A549 (cell line): ENCODE results near the gene TMEM143. TPM values are rescaled to one million over a fixed set of nuclear protein-coding genes. Genes with fewer than 3 reads are reported as not detected.

Source experiments
- ATAC-seq, 2 experiments: fragments of 200-7000 bp in 1 of 2; fragments of >200 bp in 1 of 2; cut with Nextera tagmentation in 1 of 2; cut with Tn5 transposase in 1 of 2; 3 replicates each; pipeline versions ENCODE4 v1.8.0 to v1.9.1; 2018 to 2020; ENCODE audit warnings: mild to moderate bottlenecking in 1 of 2, moderate library complexity in 1 of 2
- CTCF ChIA-PET: fragments of 300-600 bp; sonication (Branson Sonifier 250); formaldehyde crosslinking; extraction: SDS; loops from one replicate; lab custom pipeline; 2021; ENCODE audit warnings: antibody characterized with exemption, inconsistent platforms; lab: Yijun Ruan, JAX
- POLR2A ChIA-PET: fragments of 350-600 bp; formaldehyde crosslinking; extraction: SDS; loops from one replicate; lab custom pipeline; 2021; ENCODE audit warnings: antibody characterized with exemption, inconsistent platforms; lab: Yijun Ruan, JAX
- DNase-seq, 2 experiments: peaks; one replicate each; pipeline versions ENCODE4 v3.0.0 to v3.0.0-alpha.2; 2011 to 2016; ENCODE audit warnings: low read depth in 1 of 2, low spot score in 1 of 2
- FAIRE-seq: peaks from 2 replicates; lab custom pipeline; 2011; peaks lifted over from hg19 to GRCh38; lab: Jason Lieb, UNC
- H3K27ac ChIP-seq, 2 experiments: fragments of >200 bp; sonication (Bioruptor Twin); formaldehyde crosslinking; 3 replicates each; pipeline ENCODE4 v1.5.1; 2016 to 2017
- H3K4me1 ChIP-seq: fragments of >200 bp; sonication (Bioruptor Twin); formaldehyde crosslinking; 3 replicates; pipeline ENCODE4 v1.6.1; 2016
- H3K4me2 ChIP-seq: fragments of >200 bp; sonication (Bioruptor Twin); formaldehyde crosslinking; 3 replicates; pipeline ENCODE4 v1.6.1; 2016
- H3K4me3 ChIP-seq: fragments of >200 bp; sonication (Bioruptor Twin); formaldehyde crosslinking; 3 replicates; pipeline ENCODE4 v1.5.1; 2016
- H3K9me3 ChIP-seq: fragments of >200 bp; sonication (Bioruptor Twin); formaldehyde crosslinking; 3 replicates; pipeline ENCODE4 v1.6.1; 2016
- CBX8 ChIP-seq: fragments of 200-600 bp; sonication (generic); IDR thresholded peaks from 2 replicates; pipeline ENCODE4 v1.6.1; 2016
- E2F6 ChIP-seq: IDR thresholded peaks from 2 replicates; pipeline ENCODE4 v1.6.1; 2012; ENCODE audit warnings: low read depth, borderline replicate concordance
- EHMT2 ChIP-seq: fragments of 200-600 bp; sonication (generic); IDR thresholded peaks from 2 replicates; pipeline ENCODE4 v1.6.1; 2016; ENCODE audit warnings: antibody characterized with exemption, low read depth, mild to moderate bottlenecking, moderate library complexity
- EP300 ChIP-seq, 2 experiments: fragments of >200 bp; sonication (Bioruptor Twin); formaldehyde crosslinking; IDR thresholded peaks; 2 replicates in 1 of 2; 3 replicates in 1 of 2; pipeline ENCODE4 v1.6.1; 2016 to 2017
- FOSL2 ChIP-seq, 2 experiments: fragments of 450-650 bp in 1 of 2; fragments of >200 bp in 1 of 2; sonication (Bioruptor Twin) in 1 of 2; formaldehyde crosslinking; IDR thresholded peaks; 2 replicates each; pipeline versions ENCODE4 v1.5.0 to v1.6.1; 2016 to 2020; ENCODE audit warnings: mild to moderate bottlenecking in 1 of 2, moderate library complexity in 1 of 2
- FOXS1 ChIP-seq: fragments of 250-450 bp; sonication (Bioruptor Pico); IDR thresholded peaks from 2 replicates; pipeline ENCODE4 v1.5.0; 2020; ENCODE audit warnings: mild to moderate bottlenecking, moderate library complexity
- GATA3 ChIP-seq: IDR thresholded peaks from 2 replicates; pipeline ENCODE4 v1.6.1; 2012; ENCODE audit warnings: borderline replicate concordance
- HES2 ChIP-seq: fragments of >200 bp; sonication (Bioruptor Twin); formaldehyde crosslinking; IDR thresholded peaks from 2 replicates; pipeline ENCODE4 v1.6.1; 2016
- HOXB13 ChIP-seq: fragments of 250-450 bp; sonication (Bioruptor Pico); IDR thresholded peaks from 2 replicates; pipeline ENCODE4 v1.5.0; 2020; ENCODE audit warnings: low read depth, mild to moderate bottlenecking, moderate library complexity
- HOXB5 ChIP-seq: fragments of 250-450 bp; sonication (Bioruptor Pico); IDR thresholded peaks from 2 replicates; pipeline ENCODE4 v1.5.0; 2020; ENCODE audit warnings: mild to moderate bottlenecking, moderate library complexity
- JUN ChIP-seq, 2 experiments: fragments of >200 bp; sonication (Bioruptor Twin); formaldehyde crosslinking; IDR thresholded peaks; 2 replicates in 1 of 2; 3 replicates in 1 of 2; pipeline ENCODE4 v1.6.1; 2016 to 2017
- KDM5A ChIP-seq: fragments of 200-600 bp; sonication (generic); IDR thresholded peaks from 2 replicates; pipeline ENCODE4 v1.6.1; 2016; ENCODE audit warnings: antibody characterized with exemption, mild to moderate bottlenecking
- MAX ChIP-seq: IDR thresholded peaks from 2 replicates; pipeline ENCODE4 v1.6.1; 2012
- MAZ ChIP-seq: fragments of 150-350 bp; IDR thresholded peaks from 2 replicates; pipeline ENCODE4 v1.6.1; 2014; ENCODE audit warnings: antibody characterized with exemption, low read depth, low read length, borderline replicate concordance
- NPAS2 ChIP-seq: fragments of 250-450 bp; sonication (Bioruptor Pico); IDR thresholded peaks from 2 replicates; pipeline ENCODE4 v1.8.0; 2022; ENCODE audit warnings: mild to moderate bottlenecking, moderate library complexity, borderline replicate concordance
- PBX3 ChIP-seq: IDR thresholded peaks from 2 replicates; pipeline ENCODE4 v1.6.1; 2012
- POLR2A ChIP-seq: IDR thresholded peaks from 2 replicates; pipeline ENCODE4 v1.6.1; 2012; ENCODE audit warnings: mild to moderate bottlenecking, low read length
- POLR2AphosphoS2 ChIP-seq: conservative IDR thresholded peaks from 2 replicates; pipeline ENCODE4 v1.6.1; 2012; ENCODE audit warnings: low read length, improper control_type of control experiment, inconsistent platforms
- RAD21 ChIP-seq, 2 experiments: fragments of >200 bp in 1 of 2; sonication (Bioruptor Twin) in 1 of 2; formaldehyde crosslinking in 1 of 2; IDR thresholded peaks in 1 of 2; conservative IDR thresholded peaks in 1 of 2; 2 replicates in 1 of 2; 3 replicates in 1 of 2; pipeline ENCODE4 v1.6.1; 2012 to 2018; ENCODE audit warnings: inconsistent platforms in 1 of 2
- ZC3H11A ChIP-seq: fragments of 450-650 bp; IDR thresholded peaks from 2 replicates; pipeline ENCODE4 v1.6.1; 2014; ENCODE audit warnings: antibody characterized with exemption, mild to moderate bottlenecking
- WGBS: methylation state at CpG from one replicate; pipeline ENCODE4 v1.1.6; 2017; ENCODE audit errors: missing lambda C conversion rate; 5-methylcytosine and 5-hydroxymethylcytosine counted together
- polyA plus RNA-seq, 4 experiments: library from polyadenylated mRNA; depleted of rRNA in 3 of 4; stranded (reverse); fragments of >200 nt; fragmentation: RNase III in 1 of 4; extraction: RNeasy Plus Mini Kit Qiagen cat#74134 plus additional on column Dnase treatment in 1 of 4; gene quantifications; 2 replicates in 3 of 4; 3 replicates in 1 of 4; pipeline ENCODE4 v1.2.3, GENCODE V29; 2011 to 2017

The TMEM143 gene
- polyA plus RNA-seq, 2 of the 4 experiments (the other 2 are of a cell fraction) = 6.4 to 7.4 TPM

GRCh38 chr19:48394331-48395169 lies 30.8 kb upstream of the TMEM143 start:
- POLR2A ChIA-PET = interaction anchor here (0.6 to 1.7 kb wide), 3 partner anchors 31 to 51 kb away, joined by 5 to 13 read pairs (median 7); partner anchors contain the start of genes SYNGR4 and TMEM143
- peaks cover 71% of the 10 kb centered on the region for H3K4me1 ChIP-seq
- no peaks in the 10 kb centered on the region for H3K9me3 ChIP-seq
- peak in 1 of 2 experiments; percentile 16; a peak in 3 of 6 replicates for ATAC-seq
- 0 out of 2 replicates have a peak, but pooled peaks have one; percentile 9 for TF ChIP-seq GATA3
- TF ChIP-seq RAD21 (conservative IDR thresholded peaks at IDR 0.05 in 1 of 2, IDR thresholded peaks at IDR 0.05 in 1 of 2) = no peak
- TF ChIP-seq JUN (IDR thresholded peaks at IDR 0.05) = peak in 1 of 2 experiments; percentile 29; a peak in 1 of 5 replicates
- peak; percentile 33; the same call in 1 of the 2 replicates for TF ChIP-seq PBX3
- no peak for TF ChIP-seq FOSL2 (IDR thresholded peaks at IDR 0.05)
- no peak for TF ChIP-seq FOSL2 (CRISPR knock-in tag; IDR thresholded peaks at IDR 0.05)
- DNase-seq = peak in 1 of 2 experiments; percentile 59
- H3K27ac ChIP-seq = peak overlapping the region; percentile 68 to 95
- WGBS = 21% methylated on average over 26 of the region's 38 CpGs
- H3K4me3 ChIP-seq = peak overlapping the region; percentile 45
- CTCF ChIA-PET = interaction anchor here (0.6 to 3.5 kb wide), 12 partner anchors 12 to 214 kb away, joined by 3 to 15 read pairs (median 4); partner anchors contain the start of gene GRWD1
- FAIRE-seq = no peak
- peak overlapping the region; percentile 97 for H3K4me2 ChIP-seq

GRCh38 chr19:48393559-48394330 lies 30.0 kb upstream of the TMEM143 start, which contains the start of gene GRIN2D:
TSS of gene GRIN2D (plus strand) at chr19:48393668. CDS start at chr19:48398393, 4,725 bp downstream.
- TF ChIP-seq MAX = peak; percentile 43
- TF ChIP-seq POLR2A = peak; percentile 18; the same call in 1 of the 2 replicates
- TF ChIP-seq POLR2AphosphoS2 = no peak; the same call in 1 of the 2 replicates
- peak; percentile 48; the same call in 1 of the 2 replicates for TF ChIP-seq PBX3
- TF ChIP-seq GATA3 = 0 out of 2 replicates have a peak, but pooled peaks have one; percentile 2
- peak in 1 of 2 experiments; percentile 24; a peak in 1 of 5 replicates for TF ChIP-seq RAD21 (conservative IDR thresholded peaks at IDR 0.05 in 1 of 2, IDR thresholded peaks at IDR 0.05 in 1 of 2)
- ChIA-PET CTCF (interaction anchor here (0.6 to 3.5 kb wide), 13 partner anchors 9 to 215 kb away, joined by 3 to 15 read pairs (median 4); partner anchors contain the start of genes GRWD1, SYNGR4 and TMEM143), POLR2A (interaction anchor here (0.6 to 1.7 kb wide), 4 partner anchors 30 to 113 kb away, joined by 3 to 13 read pairs (median 6); partner anchors contain the start of genes SYNGR4 and TMEM143)
- DNase-seq = peak in 1 of 2 experiments; percentile 68
- peak within 1 kb of the TSS; percentile 68 to 95 for H3K27ac ChIP-seq
- H3K4me1 ChIP-seq = peaks cover 68% of the 10 kb centered on the region
- peak; percentile 19 to 33; a peak in 3 of 6 replicates for ATAC-seq
- 7% methylated on average over 24 of the region's 40 CpGs for WGBS
- FAIRE-seq = no peak
- H3K4me3 ChIP-seq = peak within 1 kb of the TSS; percentile 45
- no peaks in the 10 kb centered on the region for H3K9me3 ChIP-seq
- H3K4me2 ChIP-seq = peak within 1 kb of the TSS; percentile 97

- ChIA-PET CTCF (interaction anchor here (1.0 to 3.5 kb wide), 11 partner anchors 10 to 216 kb away, joined by 3 to 15 read pairs (median 4); partner anchors contain the start of genes SYNGR4 and TMEM143), POLR2A (interaction anchor here (1.5 to 1.7 kb wide), 2 partner anchors 30 to 52 kb away, joined by 5 to 13 read pairs; partner anchors contain the start of genes SYNGR4 and TMEM143)
- FAIRE-seq = no peak
- Histone ChIP-seq H3K4me3 (peak overlapping the region; percentile 45), H3K27ac (peak overlapping the region; percentile 68 to 95), H3K4me1 (peaks cover 68% of the 10 kb centered on the region), H3K9me3 (no peaks in the 10 kb centered on the region), H3K4me2 (peak overlapping the region; percentile 97)
- TF ChIP-seq EP300 (IDR thresholded peaks at IDR 0.05) = no peak
- no peak for TF ChIP-seq ZC3H11A
- no peak for TF ChIP-seq FOXS1
- TF ChIP-seq HOXB13 (CRISPR knock-in tag) = no peak
- no peak for TF ChIP-seq HES2
- TF ChIP-seq NPAS2 (CRISPR knock-in tag) = no peak
- TF ChIP-seq KDM5A = no peak
- no peak for TF ChIP-seq PBX3
- no peak for TF ChIP-seq CBX8
- no peak for TF ChIP-seq MAX
- TF ChIP-seq EHMT2 = no peak
- TF ChIP-seq E2F6 = no peak
- TF ChIP-seq MAZ = no peak
- no peak for TF ChIP-seq HOXB5 (CRISPR knock-in tag)
- DNase-seq = peak in 1 of 2 experiments; percentile 51
- WGBS = 72% methylated on average over 15 of the region's 15 CpGs
- peak in 1 of 2 experiments; percentile 3; a peak in 3 of 6 replicates for ATAC-seq
These were observed 29.3 kb upstream of the TMEM143 start for GRCh38 chr19:48392860-48393558.
